Liver (tissue), 9 donors: ENCODE results near the gene OXTR. TPM values are rescaled to one million over a fixed set of nuclear protein-coding genes. Genes with fewer than 3 reads are reported as not detected.

Experiments
- DNase-seq: peaks from one replicate; pipeline ENCODE4 v3.0.0-alpha.2; 2017; ENCODE audit warnings: low spot score
- H3K27ac ChIP-seq, 2 donors: one replicate each; pipeline ENCODE4 v1.7.0; 2013; ENCODE audit warnings: inconsistent platforms in 2 of 2, low read length in 2 of 2, control low read depth in 1 of 2, low read depth in 1 of 2, mild to moderate bottlenecking in 1 of 2
- H3K27me3 ChIP-seq, 4 donors: one replicate each; pipeline versions ENCODE4 v1.6.1 to v1.7.0; 2013; ENCODE audit warnings: low read length in 3 of 4, inconsistent platforms in 1 of 4, mild to moderate bottlenecking in 1 of 4, moderate library complexity in 1 of 4; ENCODE audit not compliant: control insufficient read depth in 4 of 4, insufficient read depth in 4 of 4
- H3K36me3 ChIP-seq, 4 donors: one replicate each; pipeline versions ENCODE4 v1.6.1 to v1.7.0; 2013; ENCODE audit warnings: low read length in 3 of 4, mild to moderate bottlenecking in 3 of 4, low read depth in 1 of 4, moderate library complexity in 1 of 4; ENCODE audit not compliant: control insufficient read depth in 4 of 4, insufficient read depth in 3 of 4
- H3K4me1 ChIP-seq, 4 donors: one replicate each; pipeline versions ENCODE4 v1.6.1 to v1.7.0; 2013; ENCODE audit warnings: low read length in 3 of 4, mild to moderate bottlenecking in 3 of 4, moderate library complexity in 1 of 4; ENCODE audit not compliant: control insufficient read depth in 4 of 4, insufficient read depth in 4 of 4
- H3K4me3 ChIP-seq, 3 donors: one replicate each; pipeline versions ENCODE4 v1.6.1 to v1.7.0; 2013; ENCODE audit warnings: low read length in 3 of 3, control low read depth in 1 of 3, low read depth in 1 of 3, mild to moderate bottlenecking in 1 of 3
- H3K9ac ChIP-seq, 2 donors: one replicate each; pipeline ENCODE4 v1.7.0; 2013; ENCODE audit warnings: low read length in 2 of 2, mild to moderate bottlenecking in 2 of 2, moderate library complexity in 2 of 2, control low read depth in 1 of 2, low read depth in 1 of 2
- H3K9me3 ChIP-seq, 4 donors: one replicate each; pipeline versions ENCODE4 v1.6.1 to v1.7.0; 2013; ENCODE audit warnings: low read length in 3 of 4; ENCODE audit not compliant: control insufficient read depth in 4 of 4
- ATF3 ChIP-seq: IDR thresholded peaks from 2 replicates; pipeline ENCODE4 v1.6.1; 2016; ENCODE audit warnings: antibody characterized with exemption
- CTCF ChIP-seq: fragments of 150-350 bp; IDR thresholded peaks from 2 replicates; pipeline ENCODE4 v1.5.1; 2017; ENCODE audit warnings: improper control_type of control experiment, low read depth, low read length; ENCODE audit not compliant: missing input control
- EGR1 ChIP-seq, 2 donors: IDR thresholded peaks; 2 replicates each; pipeline ENCODE4 v1.6.1; 2016 to 2018; ENCODE audit warnings: antibody characterized with exemption in 2 of 2, low read depth in 2 of 2
- FOXA1 ChIP-seq: IDR thresholded peaks from 2 replicates; pipeline ENCODE4 v1.6.1; 2016; ENCODE audit warnings: antibody characterized with exemption
- FOXA2 ChIP-seq: IDR thresholded peaks from 2 replicates; pipeline ENCODE4 v1.6.1; 2016; ENCODE audit warnings: antibody characterized with exemption
- HNF4A ChIP-seq, 2 donors: conservative IDR thresholded peaks; 2 replicates each; pipeline ENCODE4 v1.6.1; 2016; ENCODE audit warnings: antibody characterized with exemption in 2 of 2, mild to moderate bottlenecking in 2 of 2
- JUND ChIP-seq, 2 donors: IDR thresholded peaks; 2 replicates each; pipeline ENCODE4 v1.6.1; 2016; ENCODE audit warnings: antibody characterized with exemption in 2 of 2
- MAX ChIP-seq: IDR thresholded peaks from 2 replicates; pipeline ENCODE4 v1.6.1; 2016; ENCODE audit warnings: antibody characterized with exemption
- NR2F2 ChIP-seq: IDR thresholded peaks from 2 replicates; pipeline ENCODE4 v1.6.1; 2016; ENCODE audit warnings: antibody characterized with exemption
- RAD21 ChIP-seq, 2 donors: IDR thresholded peaks; 2 replicates each; pipeline ENCODE4 v1.6.1; 2016; ENCODE audit warnings: antibody characterized with exemption in 2 of 2, mild to moderate bottlenecking in 2 of 2
- REST ChIP-seq: IDR thresholded peaks from 2 replicates; pipeline ENCODE4 v1.6.1; 2016; ENCODE audit warnings: antibody characterized with exemption, mild to moderate bottlenecking
- TAF1 ChIP-seq: conservative IDR thresholded peaks from 2 replicates; pipeline ENCODE4 v1.6.1; 2016; ENCODE audit warnings: antibody characterized with exemption, mild to moderate bottlenecking
- YY1 ChIP-seq: IDR thresholded peaks from 2 replicates; pipeline ENCODE4 v1.6.1; 2016; ENCODE audit warnings: antibody characterized with exemption, mild to moderate bottlenecking
- WGBS: extraction: QIAGEN DNeasy Blood & Tissue Kit; methylation state at CpG from one replicate; pipeline ENCODE4 v1.1.7; 2013; 5-methylcytosine and 5-hydroxymethylcytosine counted together
- polyA plus RNA-seq, 2 donors: library from polyadenylated mRNA; stranded (reverse) in 1 of 2; unstranded in 1 of 2; fragments of 200-250 nt in 1 of 2; fragments of >200 nt in 1 of 2; fragmentation: Nextera tagmentation in 1 of 2; extraction: Ambion mirVana in 1 of 2; gene quantifications; one replicate each; pipeline versions ENCODE4 v1.2.1 to v1.2.3, GENCODE V29; 2013 to 2015
- total RNA-seq, 2 donors: library from RNA; depleted of rRNA; stranded (reverse); fragments of >200 nt; gene quantifications; one replicate each; pipeline ENCODE4 v1.2.3, GENCODE V29; 2014
- donor health status: healthy.
- donor health status: healthy.
- donor health status: healthy.
- donor health status: healthy.
- donor health status: healthy.

The OXTR gene
- total and polyA plus RNA-seq, 4 donors: 0.05 to 0.28 (median 0.08) TPM; not detected in 1

GRCh38 chr3:8705575-8705974 is 63.8 kb downstream of the OXTR start:
- Histone ChIP-seq H3K9me3 (peaks cover 2 to 12% (median 4%) of the 10 kb centered on the region in 4 donors), H3K27me3 (no peaks in the 10 kb centered on the region), H3K9ac (no peak overlapping the region), H3K4me1 (no peaks in the 10 kb centered on the region), H3K4me3 (no peak overlapping the region), H3K27ac (no peak overlapping the region), H3K36me3 (no peaks in the 10 kb centered on the region)
- no peak for DNase-seq
- 67% methylated on average over 3 of the region's 3 CpGs for whole genome bisulfite sequencing
- TF ChIP-seq YY1: no peak
- no peak for TF ChIP-seq EGR1 (IDR thresholded peaks at IDR 0.05; ENCODE audit: low read depth in 2 of 2)
- no peak for TF ChIP-seq FOXA2
- no peak for TF ChIP-seq CTCF
- TF ChIP-seq JUND (IDR thresholded peaks at IDR 0.05): no peak
- TF ChIP-seq ATF3: no peak
- TF ChIP-seq REST: no peak
- TF ChIP-seq TAF1: no peak
- no peak for TF ChIP-seq MAX
- no peak for TF ChIP-seq FOXA1
- no peak for TF ChIP-seq NR2F2
- no peak for TF ChIP-seq HNF4A (conservative IDR thresholded peaks at IDR 0.05)
- TF ChIP-seq RAD21 (IDR thresholded peaks at IDR 0.05): no peak

- TF ChIP-seq JUND (IDR thresholded peaks at IDR 0.05): no peak
- TF ChIP-seq YY1: no peak
- no peak for TF ChIP-seq FOXA2
- TF ChIP-seq RAD21 (IDR thresholded peaks at IDR 0.05): no peak
- no peak for TF ChIP-seq MAX
- Histone ChIP-seq H3K9me3 (peaks cover 2 to 12% (median 6%) of the 10 kb centered on the region in 4 donors), H3K36me3 (no peaks in the 10 kb centered on the region), H3K4me1 (no peaks in the 10 kb centered on the region), H3K27me3 (no peaks in the 10 kb centered on the region), H3K4me3 (no peak overlapping the region), H3K27ac (no peak overlapping the region), H3K9ac (no peak overlapping the region)
- 41% methylated on average over 3 of the region's 3 CpGs for WGBS
- DNase-seq: no peak
These were observed 66.9 kb downstream of the OXTR start for GRCh38 chr3:8702560-8702959.

Other genes starting within 250 kb of the OXTR start
- gene SSUH2, start 124.8 kb downstream of the OXTR start, total RNA-seq: 1 to 10 TPM in 1 of 2 donors, under 1 TPM in 1; 0.17 to 2.1 TPM
- under 1 TPM; 0.22 to 0.25 TPM for gene SSUH2, start 124.8 kb downstream of the OXTR start, polyA plus RNA-seq
- not detected for gene CAV3, start 35.8 kb downstream of the OXTR start, total RNA-seq
- not detected for gene CAV3, start 35.8 kb downstream of the OXTR start, polyA plus RNA-seq
- gene RAD18, start 193.9 kb upstream of the OXTR start, total RNA-seq: 1 to 10 TPM; 6.0 to 9.0 TPM
- 1 to 10 TPM; 1.2 to 2.6 TPM for gene RAD18, start 193.9 kb upstream of the OXTR start, polyA plus RNA-seq